ENCODE results near the gene SHB. TPM values are rescaled to one million over a fixed set of nuclear protein-coding genes. Genes with fewer than 3 reads are reported as not detected.

SHB gene
- total RNA-seq, 1 experiment from 2014 or later, result 7.6 TPM

DNA sequence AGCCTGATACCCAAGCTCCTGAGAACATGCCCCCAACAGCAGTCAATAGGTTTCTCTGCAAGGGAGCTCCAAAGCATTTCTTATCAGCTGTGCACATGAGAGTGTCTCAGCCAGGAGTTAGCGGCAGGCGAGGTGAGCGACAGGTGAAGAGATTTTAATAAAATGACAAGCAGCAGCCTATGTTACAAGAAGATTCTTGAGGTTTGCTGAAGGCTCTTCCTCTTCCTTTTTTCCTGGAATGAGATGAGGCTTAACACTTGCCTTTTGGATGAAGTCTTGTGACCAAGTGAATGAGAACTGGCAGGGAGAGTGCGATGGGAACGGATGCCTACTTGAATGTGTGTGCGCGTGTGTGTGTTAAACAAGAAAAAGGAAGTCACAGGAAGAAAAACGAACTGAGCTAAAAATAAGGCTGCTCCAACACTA, 76.1 kb downstream of the SHB start:
- no peak overlapping the region for H3K27ac Mint-ChIP-seq (ENCODE audit: unreplicated experiment)
- no peak overlapping the region for H3K4me3 Mint-ChIP-seq (ENCODE audit: low read depth, unreplicated experiment)
- CTCF ChIA-PET, result no interaction called here

DNA sequence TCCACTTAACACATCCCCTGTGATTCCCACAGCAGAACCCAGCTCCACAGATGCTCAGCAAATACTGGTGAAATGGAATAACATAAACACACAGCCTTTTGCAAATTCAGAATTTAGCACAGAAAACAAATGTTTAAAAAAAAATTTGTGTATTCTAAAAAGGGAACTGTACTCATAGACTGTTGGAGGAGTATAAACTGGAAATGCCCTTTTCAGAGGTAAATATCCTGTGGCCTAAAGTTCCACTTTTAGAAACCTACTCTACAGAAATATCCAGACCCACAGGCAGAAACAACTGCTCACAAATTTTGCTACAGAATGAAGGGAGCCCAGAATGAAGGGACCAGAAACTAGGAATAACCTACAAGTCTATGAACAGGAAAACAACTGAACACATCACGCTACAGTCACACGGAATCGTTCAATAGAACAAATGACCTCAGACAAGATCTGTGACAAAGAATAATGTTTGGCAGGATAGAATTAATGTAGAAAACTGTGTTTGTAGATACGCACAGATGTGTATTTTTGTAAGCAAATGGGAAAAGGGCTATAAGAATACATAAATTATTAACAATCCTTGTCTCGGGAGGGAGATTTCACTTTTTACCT, 78.5 kb downstream of the SHB start:
- intact Hi-C loops (cut with micrococcal nuclease; ENCODE audit: unreplicated experiment), result no loop called here
- Mint-ChIP-seq H3K9me3 (ENCODE audit: low read depth, unreplicated experiment) (no peaks in the 10 kb centered on the region), H3K4me3 (ENCODE audit: low read depth, unreplicated experiment) (no peak overlapping the region), H3K36me3 (ENCODE audit: insufficient read depth, unreplicated experiment) (peaks cover 5% of the 10 kb centered on the region), H3K27me3 (ENCODE audit: unreplicated experiment) (no peaks in the 10 kb centered on the region), H3K4me1 (ENCODE audit: low read depth, unreplicated experiment) (peaks cover 8% of the 10 kb centered on the region), H3K27ac (ENCODE audit: unreplicated experiment) (no peak overlapping the region)
- no TSS peak for BruUV-seq (replicated peaks)
- no peak for DNase-seq
- TF ChIP-seq, protein P1, sequence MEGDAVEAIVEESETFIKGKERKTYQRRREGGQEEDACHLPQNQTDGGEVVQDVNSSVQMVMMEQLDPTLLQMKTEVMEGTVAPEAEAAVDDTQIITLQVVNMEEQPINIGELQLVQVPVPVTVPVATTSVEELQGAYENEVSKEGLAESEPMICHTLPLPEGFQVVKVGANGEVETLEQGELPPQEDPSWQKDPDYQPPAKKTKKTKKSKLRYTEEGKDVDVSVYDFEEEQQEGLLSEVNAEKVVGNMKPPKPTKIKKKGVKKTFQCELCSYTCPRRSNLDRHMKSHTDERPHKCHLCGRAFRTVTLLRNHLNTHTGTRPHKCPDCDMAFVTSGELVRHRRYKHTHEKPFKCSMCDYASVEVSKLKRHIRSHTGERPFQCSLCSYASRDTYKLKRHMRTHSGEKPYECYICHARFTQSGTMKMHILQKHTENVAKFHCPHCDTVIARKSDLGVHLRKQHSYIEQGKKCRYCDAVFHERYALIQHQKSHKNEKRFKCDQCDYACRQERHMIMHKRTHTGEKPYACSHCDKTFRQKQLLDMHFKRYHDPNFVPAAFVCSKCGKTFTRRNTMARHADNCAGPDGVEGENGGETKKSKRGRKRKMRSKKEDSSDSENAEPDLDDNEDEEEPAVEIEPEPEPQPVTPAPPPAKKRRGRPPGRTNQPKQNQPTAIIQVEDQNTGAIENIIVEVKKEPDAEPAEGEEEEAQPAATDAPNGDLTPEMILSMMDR (IDR thresholded peaks at IDR 0.05; ENCODE audit: unreplicated experiment), result no peak
- CTCF ChIA-PET, result no interaction called here

More for the DNA sequence above, 76.1 kb downstream of the SHB start:
- Mint-ChIP-seq H3K36me3 (ENCODE audit: insufficient read depth, unreplicated experiment) (peaks cover 5% of the 10 kb centered on the region), H3K27me3 (ENCODE audit: unreplicated experiment) (no peaks in the 10 kb centered on the region), H3K4me1 (ENCODE audit: low read depth, unreplicated experiment) (peaks cover 8% of the 10 kb centered on the region), H3K9me3 (ENCODE audit: low read depth, unreplicated experiment) (no peaks in the 10 kb centered on the region)
- TF ChIP-seq, protein P1 (IDR thresholded peaks at IDR 0.05; ENCODE audit: unreplicated experiment), result no peak
- DNase-seq, result no peak
- BruUV-seq (replicated peaks), result no TSS peak
- intact Hi-C loops (cut with micrococcal nuclease; ENCODE audit: unreplicated experiment), result no loop called here

DNA sequence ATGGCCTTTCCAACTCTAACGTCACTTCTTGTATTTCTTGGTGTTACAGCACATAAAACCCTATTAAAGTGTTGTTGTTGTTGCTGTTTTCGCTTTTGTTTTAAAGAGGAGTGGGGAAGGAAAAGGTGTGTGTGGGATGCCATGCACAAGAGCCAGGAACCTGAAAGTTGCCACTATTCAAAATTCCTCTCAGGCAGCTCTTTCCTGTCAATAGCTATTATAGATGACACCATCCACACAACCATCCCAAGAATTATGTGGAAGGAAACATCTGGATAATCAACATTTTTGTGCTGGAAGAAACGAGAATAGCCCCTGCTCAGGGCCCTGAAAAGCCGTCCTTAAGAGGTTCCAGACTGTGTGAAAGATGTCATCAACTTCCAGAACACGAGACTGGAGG, 79.3 kb downstream of the SHB start:
- Mint-ChIP-seq H3K27ac (ENCODE audit: unreplicated experiment) (no peak overlapping the region), H3K4me3 (ENCODE audit: low read depth, unreplicated experiment) (no peak overlapping the region), H3K27me3 (ENCODE audit: unreplicated experiment) (no peaks in the 10 kb centered on the region), H3K9me3 (ENCODE audit: low read depth, unreplicated experiment) (no peaks in the 10 kb centered on the region), H3K4me1 (ENCODE audit: low read depth, unreplicated experiment) (peaks cover 8% of the 10 kb centered on the region), H3K36me3 (ENCODE audit: insufficient read depth, unreplicated experiment) (peaks cover 5% of the 10 kb centered on the region)
- DNase-seq, result no peak
- CTCF ChIA-PET, result no interaction called here
- BruUV-seq (replicated peaks), result no TSS peak
- intact Hi-C loops (cut with micrococcal nuclease; ENCODE audit: unreplicated experiment), result no loop called here
- TF ChIP-seq, protein P1 (IDR thresholded peaks at IDR 0.05; ENCODE audit: unreplicated experiment), result no peak

DNA sequence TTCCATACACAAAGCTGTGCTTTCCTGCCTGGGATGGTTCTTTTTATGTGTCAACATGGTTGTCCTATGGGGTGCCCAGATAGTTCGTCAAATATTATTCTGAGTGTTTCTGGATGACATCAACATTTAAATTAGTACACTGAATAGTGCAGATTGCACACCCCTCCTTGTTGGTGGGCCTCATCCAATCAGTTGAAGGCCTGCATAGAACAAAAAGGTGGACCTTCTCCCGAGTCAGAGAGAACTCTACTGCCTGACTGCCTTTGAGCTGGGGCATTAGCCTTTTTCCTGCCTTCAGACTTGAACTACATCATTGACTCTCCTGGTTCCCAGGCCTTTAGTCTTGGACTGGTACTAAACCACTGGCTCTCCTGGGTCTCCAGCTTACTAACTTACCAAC, 80.4 kb downstream of the SHB start:
- CTCF ChIA-PET, result no interaction called here
- Mint-ChIP-seq H3K36me3 (ENCODE audit: insufficient read depth, unreplicated experiment) (peaks cover 5% of the 10 kb centered on the region), H3K4me3 (ENCODE audit: low read depth, unreplicated experiment) (no peak overlapping the region), H3K27ac (ENCODE audit: unreplicated experiment) (no peak overlapping the region), H3K4me1 (ENCODE audit: low read depth, unreplicated experiment) (peaks cover 8% of the 10 kb centered on the region), H3K9me3 (ENCODE audit: low read depth, unreplicated experiment) (no peaks in the 10 kb centered on the region), H3K27me3 (ENCODE audit: unreplicated experiment) (no peaks in the 10 kb centered on the region)
- TF ChIP-seq, protein P1 (IDR thresholded peaks at IDR 0.05; ENCODE audit: unreplicated experiment), result no peak
- BruUV-seq (replicated peaks), result no TSS peak
- DNase-seq, result no peak
- intact Hi-C loops (cut with micrococcal nuclease; ENCODE audit: unreplicated experiment), result no loop called here
